Activated CD8-positive, alpha-beta memory T cell treated with anti-CD3 and anti-CD28 coated beads for 24 hours (primary cell): ENCODE measurements around the gene PMPCA.

ENCODE experiments used
- DNase-seq: peaks from one replicate; pipeline ENCODE4 v3.0.0-alpha.2; 2020

The PMPCA gene

GRCh38 chr9:136463578-136463977 is 53.1 kb downstream of the PMPCA start:
- DNase-seq: no peak

GRCh38 chr9:136464241-136464640 is 53.8 kb downstream of the PMPCA start:
- DNase-seq: no peak

- DNase-seq: no peak
These were observed 55.2 kb downstream of the PMPCA start for GRCh38 chr9:136465500-136466154.

GRCh38 chr9:136466155-136466541 is 55.7 kb downstream of the PMPCA start:
- DNase-seq: no peak

GRCh38 chr9:136467766-136468165 is 57.3 kb downstream of the PMPCA start:
- DNase-seq: no peak

GRCh38 chr9:136470356-136470755 is 59.9 kb downstream of the PMPCA start:
- DNase-seq: no peak

- no peak for DNase-seq
These were observed 60.5 kb downstream of the PMPCA start for GRCh38 chr9:136470792-136471469.

GRCh38 chr9:136471802-136472487 is 61.5 kb downstream of the PMPCA start:
- DNase-seq: no peak

GRCh38 chr9:136472640-136473353 is 62.3 kb downstream of the PMPCA start:
- no peak for DNase-seq

- no peak for DNase-seq
These were observed 62.9 kb downstream of the PMPCA start for GRCh38 chr9:136473354-136473721.
